Endothelial cell of umbilical vein (primary cell): ENCODE data around the gene IRF3. TPM values are rescaled to one million over a fixed set of nuclear protein-coding genes. Genes with fewer than 3 reads are reported as not detected.

ENCODE experiments used
- BruUV-seq: library from RNA; stranded (reverse); fragments of 400-500 nt; replicated peaks from 2 replicates; lab custom pipeline; 2021; lab: Mats Ljungman, UMichigan
- CTCF ChIA-PET: fragments of 300-600, 350-600 bp; sonication (Branson Sonifier 250); formaldehyde crosslinking; loops from one replicate; lab custom pipeline; 2021; ENCODE audit warnings: antibody characterized with exemption, inconsistent platforms; lab: Charles Lee
- POLR2A ChIA-PET: fragments of 300-600, 350-600 bp; sonication (Branson Sonifier 250); formaldehyde crosslinking; loops from one replicate; lab custom pipeline; 2021; ENCODE audit warnings: antibody characterized with exemption, inconsistent platforms; lab: Charles Lee
- DNase-seq: peaks from one replicate; pipeline ENCODE4 v3.0.0-alpha.2; 2011; ENCODE audit warnings: low read depth, low spot score
- FAIRE-seq: peaks from 2 replicates; lab custom pipeline; 2011; peaks lifted over from hg19 to GRCh38; lab: Jason Lieb, UNC
- H2AFZ ChIP-seq: 2 replicates; pipeline ENCODE4 v1.6.0; 2012; ENCODE audit warnings: low read depth, low read length, control low read depth, inconsistent platforms
- H3K27ac ChIP-seq: 2 replicates; pipeline ENCODE4 v1.5.1; 2011; ENCODE audit warnings: low read depth, mild to moderate bottlenecking, control low read depth, low read length, moderate library complexity; ENCODE audit not compliant: insufficient read depth
- H3K27me3 ChIP-seq, 2 experiments: 2 replicates each; pipeline versions ENCODE4 v1.6.0 to v1.6.1; 2011; ENCODE audit warnings: low read length in 2 of 2, mixed read lengths in 1 of 2; ENCODE audit not compliant: control insufficient read depth in 2 of 2, insufficient read depth in 2 of 2
- H3K36me3 ChIP-seq, 2 experiments: 2 replicates in 1 of 2; 3 replicates in 1 of 2; pipeline ENCODE4 v1.5.1; 2011; ENCODE audit warnings: low read length in 2 of 2, mild to moderate bottlenecking in 1 of 2, moderate library complexity in 1 of 2; ENCODE audit not compliant: control insufficient read depth in 2 of 2, insufficient read depth in 2 of 2; ENCODE audit errors: extremely low read depth in 1 of 2
- H3K4me1 ChIP-seq: 3 replicates; pipeline ENCODE4 v1.5.1; 2011; ENCODE audit warnings: mild to moderate bottlenecking, low read length; ENCODE audit not compliant: control insufficient read depth, insufficient read depth; ENCODE audit errors: extremely low read depth
- H3K4me2 ChIP-seq: 2 replicates; pipeline ENCODE4 v1.6.1; 2011; ENCODE audit warnings: low read length, control low read depth, mixed read lengths; ENCODE audit not compliant: insufficient read depth
- H3K4me3 ChIP-seq, 3 experiments: fragments of 200-600 bp in 1 of 3; sonication (generic), shearing (Covaris generic) in 1 of 3; replicated peaks in 1 of 3; 2 replicates each; pipeline ENCODE4 v1.5.1; 2011 to 2016; ENCODE audit warnings: control low read depth in 3 of 3, low read length in 3 of 3, mild to moderate bottlenecking in 2 of 3, inconsistent platforms in 1 of 3, low read depth in 1 of 3, moderate library complexity in 1 of 3; ENCODE audit not compliant: insufficient read depth in 1 of 3
- H3K79me2 ChIP-seq: 2 replicates; pipeline ENCODE4 v1.6.0; 2012; ENCODE audit warnings: low read length, inconsistent platforms; ENCODE audit not compliant: control insufficient read depth, insufficient read depth
- H3K9ac ChIP-seq: replicated peaks from 2 replicates; pipeline ENCODE3; 2011; ENCODE audit warnings: low read length, control low read depth; ENCODE audit not compliant: insufficient read depth; ENCODE audit errors: extremely low read depth
- H3K9me1 ChIP-seq: replicated peaks from 3 replicates; pipeline ENCODE4 v1.6.0; 2011; ENCODE audit warnings: mild to moderate bottlenecking, low read length; ENCODE audit not compliant: control insufficient read depth, insufficient read depth; ENCODE audit errors: extremely low read depth
- H3K9me3 ChIP-seq: replicated peaks from 2 replicates; pipeline ENCODE4 v1.5.1; 2012; ENCODE audit warnings: low read length, inconsistent platforms; ENCODE audit not compliant: control insufficient read depth, insufficient read depth
- H4K20me1 ChIP-seq: replicated peaks from 2 replicates; pipeline ENCODE3; 2011; ENCODE audit warnings: mild to moderate bottlenecking, low read length; ENCODE audit not compliant: control insufficient read depth, insufficient read depth; ENCODE audit errors: extremely low read depth
- EZH2 ChIP-seq: IDR thresholded peaks from 2 replicates; pipeline ENCODE4 v1.6.1; 2012; ENCODE audit warnings: borderline replicate concordance, low read depth, mild to moderate bottlenecking, moderate library complexity, low read length, inconsistent platforms; ENCODE audit not compliant: severe bottlenecking
- FOS ChIP-seq: IDR thresholded peaks from 2 replicates; pipeline ENCODE4 v1.6.1; 2011; ENCODE audit warnings: mild to moderate bottlenecking, low read length, moderate library complexity, borderline replicate concordance; ENCODE audit not compliant: insufficient read depth
- GATA2 ChIP-seq: IDR thresholded peaks from 2 replicates; pipeline ENCODE4 v1.7.0; 2011; ENCODE audit warnings: low read depth, mild to moderate bottlenecking, moderate library complexity, mixed read lengths, low read length; ENCODE audit not compliant: insufficient read length, insufficient read depth
- JUN ChIP-seq: IDR thresholded peaks from 2 replicates; pipeline ENCODE4 v1.6.1; 2011; ENCODE audit warnings: borderline replicate concordance, low read depth; ENCODE audit not compliant: insufficient read length, insufficient read depth
- MYC ChIP-seq: IDR thresholded peaks from one replicate; pipeline ENCODE4 v1.6.1; 2011; ENCODE audit warnings: mild to moderate bottlenecking, low read depth, low read length
- POLR2A ChIP-seq: IDR thresholded peaks from 2 replicates; pipeline ENCODE4 v1.6.1; 2012; ENCODE audit warnings: low read depth, mild to moderate bottlenecking, control low read depth, low read length
- POLR2AphosphoS5 ChIP-seq: IDR thresholded peaks from 2 replicates; pipeline ENCODE4 v1.6.1; 2012; ENCODE audit warnings: low read depth, mild to moderate bottlenecking, control low read depth, low read length, moderate library complexity; ENCODE audit not compliant: insufficient read depth
- dilution Hi-C: fragments of 300-500 bp; cut with MboI; formaldehyde crosslinking; loops from one replicate; pipeline ENCODE4 v1.15.0; 2019; ENCODE audit warnings: low sequenced_read_pairs; ENCODE audit not compliant: extremely low pct_ligation_motif_present
- intact Hi-C: fragments of 100-400 bp; cut with micrococcal nuclease; formaldehyde crosslinking; loops from one replicate; pipeline ENCODE4 v1.10.0; 2022
- polyA plus RNA-seq, 4 experiments: library from polyadenylated mRNA; depleted of rRNA in 3 of 4; stranded (reverse) in 3 of 4; unstranded in 1 of 4; fragments of >200 nt; gene quantifications; 2 replicates each; pipeline versions ENCODE4 v1.2.1 to v1.2.3, GENCODE V29; 2011 to 2012; ENCODE audit warnings: missing spikeins in 1 of 4
- total RNA-seq: library from RNA; stranded (reverse); gene quantifications from 2 replicates; pipeline ENCODE4 v1.2.3, GENCODE V29; 2021
- TF ChIP-seq, protein P1 (sequence below), 2 donors: IDR thresholded peaks; 1 replicate in 1 of 2; 2 replicates in 1 of 2; pipeline ENCODE4 v1.5.1; 2011; ENCODE audit warnings: low read length in 2 of 2, mild to moderate bottlenecking in 2 of 2, moderate library complexity in 2 of 2, control low read depth in 1 of 2, inconsistent platforms in 1 of 2, low read depth in 1 of 2; ENCODE audit not compliant: insufficient read depth in 1 of 2; ENCODE audit errors: extremely low read depth in 1 of 2
- TF ChIP-seq, protein P2 (sequence below): IDR thresholded peaks from 2 replicates; pipeline ENCODE4 v1.6.1; 2011; ENCODE audit not compliant: insufficient read depth, insufficient read length

Gene IRF3
- total and polyA plus RNA-seq, 2 donors (not counting 3 experiments of a cell fraction or from before 2014, with no cell fraction given): 64.8 to 73.5 TPM

DNA sequence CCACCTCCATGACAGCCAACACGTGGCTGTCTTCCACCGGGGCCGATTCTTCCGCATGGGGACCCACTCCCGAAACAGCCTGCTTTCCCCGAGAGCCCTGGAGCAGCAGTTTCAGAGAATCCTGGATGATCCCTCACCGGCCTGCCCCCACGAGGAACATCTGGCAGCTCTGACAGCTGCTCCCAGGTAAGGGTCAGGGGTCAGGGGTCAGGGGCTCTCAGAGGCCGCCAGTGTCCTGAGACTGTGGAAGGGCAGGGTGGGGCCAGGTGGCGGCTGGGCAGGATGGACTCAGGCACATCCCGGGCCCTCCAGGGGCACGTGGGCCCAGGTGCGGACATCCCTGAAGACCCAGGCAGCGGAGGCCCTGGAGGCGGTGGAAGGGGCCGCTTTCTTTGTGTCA, 40.3 kb upstream of the IRF3 start:
- intact Hi-C loops (no loop called here), dilution Hi-C loops (no loop called here)
- no TSS peak for BruUV-seq
- no peak overlapping the region for H3K4me2 ChIP-seq
- no peaks in the 10 kb centered on the region for H3K27me3 ChIP-seq
- no peaks in the 10 kb centered on the region for H3K9me1 ChIP-seq
- H3K36me3 ChIP-seq: peaks cover 0 to 15% of the 10 kb centered on the region in 2 experiments
- no peak overlapping the region for H2AFZ ChIP-seq
- no peak overlapping the region for H3K27ac ChIP-seq
- no peaks in the 10 kb centered on the region for H3K9me3 ChIP-seq
- DNase-seq (no peak), FAIRE-seq (no peak)
- ChIA-PET CTCF (no interaction called here), POLR2A (no interaction called here)
- H3K4me3 ChIP-seq: no peak overlapping the region
- H3K79me2 ChIP-seq: no peaks in the 10 kb centered on the region
- H3K4me1 ChIP-seq: no peaks in the 10 kb centered on the region
- H3K9ac ChIP-seq: no peak overlapping the region
- no peak for TF ChIP-seq FOS
- TF ChIP-seq POLR2AphosphoS5: no peak
- TF ChIP-seq, protein P1, sequence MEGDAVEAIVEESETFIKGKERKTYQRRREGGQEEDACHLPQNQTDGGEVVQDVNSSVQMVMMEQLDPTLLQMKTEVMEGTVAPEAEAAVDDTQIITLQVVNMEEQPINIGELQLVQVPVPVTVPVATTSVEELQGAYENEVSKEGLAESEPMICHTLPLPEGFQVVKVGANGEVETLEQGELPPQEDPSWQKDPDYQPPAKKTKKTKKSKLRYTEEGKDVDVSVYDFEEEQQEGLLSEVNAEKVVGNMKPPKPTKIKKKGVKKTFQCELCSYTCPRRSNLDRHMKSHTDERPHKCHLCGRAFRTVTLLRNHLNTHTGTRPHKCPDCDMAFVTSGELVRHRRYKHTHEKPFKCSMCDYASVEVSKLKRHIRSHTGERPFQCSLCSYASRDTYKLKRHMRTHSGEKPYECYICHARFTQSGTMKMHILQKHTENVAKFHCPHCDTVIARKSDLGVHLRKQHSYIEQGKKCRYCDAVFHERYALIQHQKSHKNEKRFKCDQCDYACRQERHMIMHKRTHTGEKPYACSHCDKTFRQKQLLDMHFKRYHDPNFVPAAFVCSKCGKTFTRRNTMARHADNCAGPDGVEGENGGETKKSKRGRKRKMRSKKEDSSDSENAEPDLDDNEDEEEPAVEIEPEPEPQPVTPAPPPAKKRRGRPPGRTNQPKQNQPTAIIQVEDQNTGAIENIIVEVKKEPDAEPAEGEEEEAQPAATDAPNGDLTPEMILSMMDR (IDR thresholded peaks at IDR 0.05; ENCODE audit: extremely low read depth in 1 of 2, insufficient read depth in 1 of 2, low read depth in 1 of 2, low read length in 2 of 2): no peak
- TF ChIP-seq, protein P2, sequence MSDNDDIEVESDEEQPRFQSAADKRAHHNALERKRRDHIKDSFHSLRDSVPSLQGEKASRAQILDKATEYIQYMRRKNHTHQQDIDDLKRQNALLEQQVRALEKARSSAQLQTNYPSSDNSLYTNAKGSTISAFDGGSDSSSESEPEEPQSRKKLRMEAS: no peak
- TF ChIP-seq GATA2: no peak
- TF ChIP-seq POLR2A: no peak
- no peak for TF ChIP-seq JUN
- no peak for TF ChIP-seq MYC
- no peak for TF ChIP-seq EZH2
- H4K20me1 ChIP-seq: no peaks in the 10 kb centered on the region
